ENCODE results near the gene ERBB4.

Gene ERBB4

DNA sequence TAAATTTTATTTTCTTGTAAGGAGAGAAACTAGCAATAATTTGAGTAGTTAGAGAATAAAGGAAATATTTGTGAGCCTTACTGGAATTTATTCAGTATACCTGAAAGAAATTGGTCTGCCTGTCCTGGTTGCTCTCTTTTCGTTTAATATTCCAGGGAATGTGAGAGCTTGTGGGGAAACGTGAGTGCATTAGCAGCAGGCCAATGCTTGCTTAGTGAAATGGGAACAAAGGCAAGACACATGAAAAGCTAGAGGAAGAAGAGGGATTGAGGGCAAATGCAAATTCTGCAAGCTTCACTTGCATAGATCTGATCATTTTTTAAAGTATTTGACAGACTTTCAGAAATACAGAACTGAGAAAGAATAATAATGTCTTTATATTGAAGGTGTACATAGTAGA, 111.0 kb downstream of the ERBB4 start:
- no peak for FAIRE-seq

DNA sequence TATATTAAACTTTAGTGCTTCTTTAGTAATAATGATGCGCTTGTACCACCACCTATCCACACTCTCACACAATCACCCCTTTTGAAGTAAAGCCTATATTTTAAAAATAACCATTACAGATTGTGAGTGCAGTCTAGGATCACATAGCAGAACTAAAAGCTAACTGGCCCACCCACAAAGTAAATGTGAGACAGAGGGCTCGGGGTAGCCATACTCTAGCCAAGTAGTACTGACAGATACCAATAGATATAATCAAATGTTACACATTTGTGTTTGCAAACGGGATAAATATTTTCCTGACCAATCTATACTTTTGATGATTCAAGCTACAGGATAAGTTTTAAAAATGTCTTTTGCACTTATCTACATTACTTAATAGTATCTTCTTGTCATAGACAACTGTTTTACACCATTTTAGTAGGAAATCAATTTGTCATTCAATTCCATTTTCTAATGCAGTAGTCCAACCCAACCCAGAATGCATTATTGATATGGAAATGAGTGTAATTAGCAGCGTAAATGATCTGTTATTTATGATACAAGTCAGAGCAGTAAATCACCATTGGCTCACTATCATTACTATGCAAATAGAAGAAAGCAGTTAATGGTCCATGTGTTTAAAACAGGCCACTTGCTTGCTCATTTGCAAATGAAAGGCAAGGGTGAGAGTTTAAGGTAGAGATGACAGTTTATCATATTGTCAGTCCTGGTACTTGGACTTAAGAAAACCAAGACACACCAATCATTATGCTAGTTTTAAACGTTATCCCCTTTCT, 111.8 kb downstream of the ERBB4 start:
- FAIRE-seq, result no peak

- FAIRE-seq, result no peak
Observed at GRCh38 chr2:212424082-212424481, 114.5 kb downstream of the ERBB4 start.

- no peak for FAIRE-seq
Observed at GRCh38 chr2:212423089-212423488, 115.5 kb downstream of the ERBB4 start.

DNA sequence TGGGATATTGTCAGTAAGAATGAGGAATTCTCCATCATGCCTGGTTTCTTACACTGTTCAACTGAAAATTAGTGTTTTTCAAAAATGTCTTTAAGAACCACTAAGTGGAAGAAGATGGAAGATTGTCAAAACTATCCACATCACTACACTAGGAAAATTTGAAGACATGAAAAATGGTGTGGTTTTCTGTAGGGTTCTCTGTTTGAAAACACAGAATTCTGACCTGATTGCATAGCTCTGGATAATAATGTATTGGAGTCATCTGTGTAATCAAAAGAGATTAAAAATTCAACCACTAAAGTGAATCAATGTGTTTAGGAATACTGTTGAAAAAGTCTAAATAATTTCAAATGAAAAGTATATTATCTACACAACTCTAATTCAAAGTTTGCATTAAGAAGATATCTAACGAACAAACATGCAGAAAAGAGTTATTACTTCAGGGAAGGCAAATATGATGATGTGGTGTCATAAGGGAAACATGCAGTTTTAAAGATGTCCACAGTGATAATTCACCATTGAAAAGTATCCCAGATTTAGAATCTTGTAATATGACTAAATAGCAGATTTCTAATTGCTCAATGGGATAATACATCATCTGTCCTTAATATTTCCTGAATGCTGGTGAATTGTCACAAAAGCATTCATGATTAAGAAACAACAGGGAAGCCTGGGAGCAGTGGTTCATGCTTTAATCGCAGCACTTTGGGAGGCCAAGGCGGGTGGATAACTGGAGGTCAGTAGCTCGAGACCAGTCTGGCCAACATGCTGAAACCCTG, 116.9 kb downstream of the ERBB4 start:
- no peak for FAIRE-seq

GRCh38 chr2:212416086-212416485, 122.5 kb downstream of the ERBB4 start:
- FAIRE-seq, result no peak

- FAIRE-seq, result no peak
Observed at GRCh38 chr2:212414767-212415211, 123.8 kb downstream of the ERBB4 start.

DNA sequence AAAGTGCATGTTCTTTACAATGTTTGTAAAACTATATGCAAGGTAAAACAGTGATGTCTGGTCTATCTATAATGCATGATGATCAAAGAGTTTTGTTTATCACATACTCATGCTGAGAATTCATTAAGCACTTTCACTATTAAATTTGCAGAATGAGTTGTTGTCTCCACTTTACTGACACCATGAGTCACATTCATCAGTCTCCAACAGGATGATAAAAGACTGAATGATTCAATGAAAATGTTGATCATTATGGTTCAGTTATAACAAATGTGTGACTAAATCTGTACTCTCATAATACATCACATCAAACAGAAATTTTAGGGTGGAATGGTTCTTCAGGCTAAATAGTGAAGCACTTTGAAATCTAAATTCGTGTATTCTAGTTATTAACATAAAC, 129.0 kb downstream of the ERBB4 start:
- no peak for FAIRE-seq

GRCh38 chr2:212408524-212408923, 130.1 kb downstream of the ERBB4 start:
- FAIRE-seq, result no peak

DNA sequence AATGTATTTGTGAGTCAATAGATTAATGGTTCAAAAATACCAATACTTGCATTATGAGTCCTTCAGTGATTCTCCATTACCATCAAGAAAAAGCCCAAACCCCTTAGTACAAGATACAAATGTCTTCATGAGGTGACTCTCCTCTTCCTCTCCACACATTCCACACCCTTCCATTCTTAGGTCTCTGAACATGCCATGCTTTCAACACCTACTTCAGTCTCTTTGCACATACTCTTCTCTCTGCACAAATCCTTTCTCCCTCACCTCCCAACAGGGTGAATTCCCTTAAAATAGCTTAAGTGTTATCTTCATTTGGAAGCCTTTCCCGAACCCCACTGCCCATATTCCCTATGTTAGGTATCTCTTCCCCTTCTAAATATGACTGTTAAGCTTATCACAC, 131.9 kb downstream of the ERBB4 start:
- no peak for FAIRE-seq

- FAIRE-seq, result no peak
Observed at GRCh38 chr2:212402316-212402715, 136.3 kb downstream of the ERBB4 start.

DNA sequence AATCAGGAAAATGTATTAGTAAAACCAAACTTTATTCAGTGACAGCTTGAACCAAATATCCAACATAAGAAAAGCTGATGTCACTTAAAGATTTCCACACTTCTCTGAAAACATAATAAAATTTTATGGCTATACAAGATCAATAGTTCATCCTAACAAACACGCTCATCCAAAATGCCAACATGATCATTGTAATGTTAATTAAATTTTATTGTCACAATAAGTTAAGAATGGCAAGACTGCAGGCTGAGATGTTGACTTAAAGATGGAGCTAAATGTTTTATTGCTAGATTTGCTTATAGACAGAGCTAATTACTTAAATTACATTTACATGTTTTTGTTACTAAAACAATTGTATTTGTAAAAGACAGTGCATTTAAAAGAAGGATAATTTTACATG, 140.3 kb downstream of the ERBB4 start:
- FAIRE-seq, result no peak

- no peak for FAIRE-seq
Observed at GRCh38 chr2:212392544-212392943, 146.1 kb downstream of the ERBB4 start.

- no peak for FAIRE-seq
Observed at GRCh38 chr2:212392043-212392442, 146.6 kb downstream of the ERBB4 start.

DNA sequence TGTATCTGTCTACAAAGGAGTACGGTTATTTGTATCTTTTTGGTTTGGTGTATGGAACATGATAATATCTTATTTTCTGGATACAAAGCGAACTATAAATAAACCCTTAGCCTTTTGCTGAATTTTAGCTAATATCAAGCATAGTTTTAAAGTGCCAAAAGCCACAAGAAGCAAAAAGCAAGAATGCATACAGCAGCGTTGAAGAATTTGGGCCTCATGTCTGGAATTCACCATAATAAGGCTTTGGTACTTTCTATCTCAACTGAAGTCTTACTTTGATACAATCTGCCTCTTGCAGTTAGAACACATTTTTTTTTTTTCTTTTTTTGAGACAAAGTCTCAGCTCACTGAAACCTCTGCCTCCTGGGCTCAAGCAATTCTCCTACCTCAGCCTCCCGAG, 151.5 kb downstream of the ERBB4 start:
- no peak for FAIRE-seq

- no peak for FAIRE-seq
Observed at GRCh38 chr2:212385241-212385640, 153.4 kb downstream of the ERBB4 start.

DNA sequence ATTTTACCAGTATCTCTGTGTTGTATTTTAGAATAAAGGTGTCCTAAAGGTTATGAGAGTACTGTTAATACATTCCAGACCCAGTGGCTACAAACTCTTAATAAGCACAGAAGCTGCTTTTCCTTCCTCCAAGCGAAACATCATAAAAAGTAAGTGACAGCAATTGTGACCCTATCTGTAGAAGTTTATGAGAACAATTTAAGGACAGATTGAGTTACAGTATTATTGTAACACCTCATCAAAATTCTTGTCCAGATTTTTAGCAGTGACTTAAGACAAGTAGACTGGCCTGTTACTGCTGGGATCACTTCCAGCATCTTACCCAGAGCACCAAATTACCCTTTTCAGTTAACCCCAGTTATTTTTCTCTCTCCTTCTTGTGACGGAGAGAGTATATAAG, 154.6 kb downstream of the ERBB4 start:
- FAIRE-seq, result no peak

- no peak for FAIRE-seq
Observed at GRCh38 chr2:212381428-212382102, 157.0 kb downstream of the ERBB4 start.

DNA sequence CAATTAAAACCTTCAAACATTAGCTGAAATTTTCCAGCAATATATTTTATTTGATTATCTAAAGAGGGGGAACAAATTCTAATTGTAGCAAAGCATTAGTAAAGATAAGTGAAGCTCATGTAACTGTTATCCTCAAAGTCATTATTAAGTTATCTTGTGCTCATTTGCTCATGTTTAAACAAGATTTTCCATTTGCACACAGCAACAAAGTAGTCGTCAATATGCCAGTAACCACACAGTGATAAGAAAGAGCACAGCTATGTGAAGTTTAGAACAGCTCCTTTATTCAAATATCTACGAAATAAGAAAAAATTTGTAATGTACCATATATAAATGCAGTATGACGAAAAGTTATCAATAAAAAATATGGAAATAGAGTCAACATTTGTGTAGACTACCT, 159.5 kb downstream of the ERBB4 start:
- no peak for FAIRE-seq

GRCh38 chr2:212367431-212367830, 171.2 kb downstream of the ERBB4 start:
- FAIRE-seq, result no peak

- no peak for FAIRE-seq
Observed at GRCh38 chr2:212364112-212364985, 174.3 kb downstream of the ERBB4 start.

DNA sequence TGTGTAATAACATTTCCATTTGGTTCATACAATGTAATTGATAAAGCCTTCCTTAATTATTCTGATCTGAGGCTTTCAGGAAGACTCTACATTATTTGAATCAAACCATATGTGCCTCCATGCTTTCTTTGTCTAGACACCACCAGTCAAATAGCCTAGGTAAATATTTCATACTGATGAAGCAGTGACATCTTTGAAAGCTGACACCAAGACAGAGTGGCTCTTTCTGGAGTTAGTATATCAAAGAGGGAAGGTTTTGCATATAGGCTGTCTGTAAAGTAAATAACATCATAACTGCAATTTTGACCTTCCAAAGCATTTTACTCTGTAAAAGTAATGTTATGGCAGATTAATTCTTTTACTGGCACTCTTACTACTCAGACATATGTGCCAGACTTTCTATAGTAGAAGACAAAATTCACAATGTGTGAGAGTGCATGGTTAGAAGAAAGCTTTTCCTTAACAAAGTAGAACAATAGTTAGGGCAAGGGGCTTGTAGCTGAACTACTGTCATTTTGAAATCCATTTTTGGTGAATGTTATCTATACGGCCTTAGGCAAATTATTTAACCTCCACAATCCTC, 177.3 kb downstream of the ERBB4 start:
- FAIRE-seq, result no peak

Data from endometrium (tissue), 2 donors.